HL-60 (cell line): Measurements from ENCODE around the gene TASP1.

Experiments
- DNase-seq, 2 experiments: peaks; one replicate each; pipeline ENCODE4 v3.0.0-alpha.2; 2010 to 2020; ENCODE audit warnings: low read depth in 1 of 2, low spot score in 1 of 2
- H3K27ac ChIP-seq: fragments of 250-450 bp; sonication (Bioruptor Pico); replicated peaks from 2 replicates; pipeline ENCODE4 v1.5.1; 2020; ENCODE audit warnings: mild to moderate bottlenecking, moderate library complexity
- H3K27me3 ChIP-seq: fragments of 250-450 bp; sonication (Bioruptor Pico); 2 replicates; pipeline ENCODE4 v1.5.1; 2021; ENCODE audit warnings: mild to moderate bottlenecking, moderate library complexity; ENCODE audit not compliant: insufficient read depth, poor library complexity, severe bottlenecking
- H3K4me3 ChIP-seq: replicated peaks from 2 replicates; pipeline ENCODE4 v1.5.1; 2011; ENCODE audit warnings: mild to moderate bottlenecking, control low read depth, low read length; ENCODE audit not compliant: insufficient read depth
- GABPA ChIP-seq: IDR thresholded peaks from 2 replicates; pipeline ENCODE4 v1.6.1; 2012; ENCODE audit warnings: low read depth
- POLR2AphosphoS5 ChIP-seq: IDR thresholded peaks from 2 replicates; pipeline ENCODE4 v1.6.1; 2012; ENCODE audit warnings: low read depth
- SPI1 ChIP-seq: IDR thresholded peaks from 2 replicates; pipeline ENCODE4 v1.6.1; 2012; ENCODE audit warnings: low read depth, mild to moderate bottlenecking, borderline replicate concordance
- TF ChIP-seq, protein P1 (sequence below): IDR thresholded peaks from one replicate; pipeline ENCODE4 v1.5.1; 2011; ENCODE audit warnings: low read length, control low read depth, inconsistent platforms; ENCODE audit not compliant: insufficient read depth
- TF ChIP-seq, protein P2 (sequence below): IDR thresholded peaks from 2 replicates; pipeline ENCODE4 v1.6.1; 2012; ENCODE audit warnings: low read depth; ENCODE audit not compliant: insufficient replicate concordance

The TASP1 gene

DNA sequence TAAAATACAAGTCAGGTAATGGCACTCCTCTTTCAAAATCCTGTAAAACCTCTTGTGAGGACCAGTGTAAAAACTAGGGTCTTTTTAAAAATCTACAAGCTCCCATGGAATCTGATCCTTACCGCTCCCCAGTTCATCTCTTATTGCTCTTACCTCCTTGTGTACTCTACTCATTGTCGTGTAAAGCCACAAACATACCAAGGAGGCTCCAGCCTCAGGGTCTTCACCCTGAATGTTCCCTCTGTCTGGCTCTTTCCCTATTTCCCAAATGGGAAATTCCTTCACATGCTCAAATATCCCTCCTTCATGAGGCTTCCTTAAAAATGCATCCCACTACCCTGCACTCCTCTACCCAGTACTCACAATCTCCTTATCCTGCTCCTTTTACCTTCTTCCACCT lies 67.1 kb downstream of the TASP1 start:
- TF ChIP-seq SPI1: no peak
- TF ChIP-seq, protein P1, sequence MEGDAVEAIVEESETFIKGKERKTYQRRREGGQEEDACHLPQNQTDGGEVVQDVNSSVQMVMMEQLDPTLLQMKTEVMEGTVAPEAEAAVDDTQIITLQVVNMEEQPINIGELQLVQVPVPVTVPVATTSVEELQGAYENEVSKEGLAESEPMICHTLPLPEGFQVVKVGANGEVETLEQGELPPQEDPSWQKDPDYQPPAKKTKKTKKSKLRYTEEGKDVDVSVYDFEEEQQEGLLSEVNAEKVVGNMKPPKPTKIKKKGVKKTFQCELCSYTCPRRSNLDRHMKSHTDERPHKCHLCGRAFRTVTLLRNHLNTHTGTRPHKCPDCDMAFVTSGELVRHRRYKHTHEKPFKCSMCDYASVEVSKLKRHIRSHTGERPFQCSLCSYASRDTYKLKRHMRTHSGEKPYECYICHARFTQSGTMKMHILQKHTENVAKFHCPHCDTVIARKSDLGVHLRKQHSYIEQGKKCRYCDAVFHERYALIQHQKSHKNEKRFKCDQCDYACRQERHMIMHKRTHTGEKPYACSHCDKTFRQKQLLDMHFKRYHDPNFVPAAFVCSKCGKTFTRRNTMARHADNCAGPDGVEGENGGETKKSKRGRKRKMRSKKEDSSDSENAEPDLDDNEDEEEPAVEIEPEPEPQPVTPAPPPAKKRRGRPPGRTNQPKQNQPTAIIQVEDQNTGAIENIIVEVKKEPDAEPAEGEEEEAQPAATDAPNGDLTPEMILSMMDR: no peak
- no peak for TF ChIP-seq POLR2AphosphoS5
- TF ChIP-seq GABPA: no peak
- TF ChIP-seq, protein P2, sequence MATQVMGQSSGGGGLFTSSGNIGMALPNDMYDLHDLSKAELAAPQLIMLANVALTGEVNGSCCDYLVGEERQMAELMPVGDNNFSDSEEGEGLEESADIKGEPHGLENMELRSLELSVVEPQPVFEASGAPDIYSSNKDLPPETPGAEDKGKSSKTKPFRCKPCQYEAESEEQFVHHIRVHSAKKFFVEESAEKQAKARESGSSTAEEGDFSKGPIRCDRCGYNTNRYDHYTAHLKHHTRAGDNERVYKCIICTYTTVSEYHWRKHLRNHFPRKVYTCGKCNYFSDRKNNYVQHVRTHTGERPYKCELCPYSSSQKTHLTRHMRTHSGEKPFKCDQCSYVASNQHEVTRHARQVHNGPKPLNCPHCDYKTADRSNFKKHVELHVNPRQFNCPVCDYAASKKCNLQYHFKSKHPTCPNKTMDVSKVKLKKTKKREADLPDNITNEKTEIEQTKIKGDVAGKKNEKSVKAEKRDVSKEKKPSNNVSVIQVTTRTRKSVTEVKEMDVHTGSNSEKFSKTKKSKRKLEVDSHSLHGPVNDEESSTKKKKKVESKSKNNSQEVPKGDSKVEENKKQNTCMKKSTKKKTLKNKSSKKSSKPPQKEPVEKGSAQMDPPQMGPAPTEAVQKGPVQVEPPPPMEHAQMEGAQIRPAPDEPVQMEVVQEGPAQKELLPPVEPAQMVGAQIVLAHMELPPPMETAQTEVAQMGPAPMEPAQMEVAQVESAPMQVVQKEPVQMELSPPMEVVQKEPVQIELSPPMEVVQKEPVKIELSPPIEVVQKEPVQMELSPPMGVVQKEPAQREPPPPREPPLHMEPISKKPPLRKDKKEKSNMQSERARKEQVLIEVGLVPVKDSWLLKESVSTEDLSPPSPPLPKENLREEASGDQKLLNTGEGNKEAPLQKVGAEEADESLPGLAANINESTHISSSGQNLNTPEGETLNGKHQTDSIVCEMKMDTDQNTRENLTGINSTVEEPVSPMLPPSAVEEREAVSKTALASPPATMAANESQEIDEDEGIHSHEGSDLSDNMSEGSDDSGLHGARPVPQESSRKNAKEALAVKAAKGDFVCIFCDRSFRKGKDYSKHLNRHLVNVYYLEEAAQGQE: no peak
- DNase-seq: no peak
- H3K27ac ChIP-seq: no peak overlapping the region

DNA sequence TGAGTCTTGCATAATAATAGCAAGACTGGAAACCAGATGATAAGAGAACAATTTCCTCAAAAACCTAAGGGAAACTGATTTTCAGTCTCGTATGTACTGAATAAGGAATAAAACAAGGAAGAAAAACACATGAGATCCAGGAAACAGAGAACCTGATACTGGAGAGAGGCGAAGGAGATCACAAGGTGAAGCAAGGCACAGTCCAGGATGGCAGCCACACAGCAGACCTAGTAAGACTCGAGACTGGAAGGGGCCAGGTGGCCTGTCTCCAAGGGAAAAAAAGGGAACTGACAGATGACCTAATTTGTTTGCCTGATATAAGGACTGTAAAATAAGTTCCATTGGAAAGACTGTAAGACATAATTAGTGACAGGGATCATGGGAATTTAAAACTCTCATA lies 71.1 kb downstream of the TASP1 start:
- DNase-seq: peak in 1 of 2 experiments; percentile 34
- TF ChIP-seq POLR2AphosphoS5 (no peak), GABPA (no peak), SPI1 (peak; percentile 70; the same call in 1 of the 2 replicates)
- TF ChIP-seq, protein P1: no peak
- TF ChIP-seq, protein P2: no peak
- no peak overlapping the region for H3K4me3 ChIP-seq
- H3K27me3 ChIP-seq: no peaks in the 10 kb centered on the region
- H3K27ac ChIP-seq: no peak overlapping the region

More for the DNA sequence above, 67.1 kb downstream of the TASP1 start:
- Histone ChIP-seq H3K27me3 (no peaks in the 10 kb centered on the region), H3K4me3 (no peak overlapping the region)

DNA sequence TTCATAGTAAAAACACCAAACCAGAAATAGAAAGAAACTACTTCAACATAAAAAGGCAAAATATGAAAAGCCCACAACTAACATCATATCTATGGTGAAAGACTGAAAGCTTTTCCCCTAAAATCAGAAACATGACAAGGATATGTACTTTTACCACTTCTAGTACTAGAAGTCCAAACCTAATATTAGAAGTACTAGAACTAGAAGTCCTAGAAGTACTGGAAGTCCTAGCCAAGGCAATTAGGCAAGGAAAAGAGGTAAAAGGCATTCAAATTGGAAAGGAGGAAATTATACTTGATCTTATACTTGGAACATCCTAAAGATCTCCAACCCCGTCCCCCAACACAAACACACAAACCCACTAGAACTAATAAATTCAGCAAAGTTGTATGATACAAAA lies 74.9 kb downstream of the TASP1 start:
- no peak for DNase-seq
- no peak overlapping the region for H3K4me3 ChIP-seq
- no peak overlapping the region for H3K27ac ChIP-seq
- TF ChIP-seq, protein P2: no peak
- no peak for TF ChIP-seq POLR2AphosphoS5
- TF ChIP-seq, protein P1: no peak
- TF ChIP-seq SPI1: no peak
- no peak for TF ChIP-seq GABPA
- no peaks in the 10 kb centered on the region for H3K27me3 ChIP-seq
